Activated T-cell treated with anti-CD3 and anti-CD28 coated beads, Interleukin-2, amount 50 U/mL, for 72 hours (primary cell): ENCODE data around the gene RASSF10. TPM values are rescaled to one million over a fixed set of nuclear protein-coding genes. Genes with fewer than 3 reads are reported as not detected.

Experiments used
- ATAC-seq, 2 donors: fragments of 150-1000 bp; cut with Tn5 transposase; replicated peaks in 1 of 2; 2 replicates each; pipeline ENCODE4 v1.10.0; 2021; ENCODE audit warnings: moderate library complexity in 2 of 2, mild to moderate bottlenecking in 1 of 2
- DNase-seq, 2 donors: peaks; one replicate each; pipeline ENCODE4 v3.0.0; 2021 to 2022; ENCODE audit warnings: mixed read lengths in 1 of 2
- H3K27ac Mint-ChIP-seq: one replicate; pipeline ENCODE4 v1.8.0; 2022; ENCODE audit warnings: mild to moderate bottlenecking, moderate library complexity, mixed read lengths
- H3K27me3 Mint-ChIP-seq: one replicate; pipeline ENCODE4 v1.8.0; 2022; ENCODE audit warnings: low read depth, mixed read lengths
- H3K36me3 Mint-ChIP-seq, 2 donors: one replicate each; pipeline ENCODE4 v1.8.0; 2022; ENCODE audit warnings: mixed read lengths in 2 of 2, mild to moderate bottlenecking in 1 of 2; ENCODE audit not compliant: insufficient read depth in 2 of 2
- H3K4me1 Mint-ChIP-seq: one replicate; pipeline ENCODE4 v1.8.0; 2022; ENCODE audit warnings: low read depth, mixed read lengths
- H3K4me3 Mint-ChIP-seq, 2 donors: one replicate each; pipeline ENCODE4 v1.8.0; 2022; ENCODE audit warnings: mild to moderate bottlenecking in 2 of 2, mixed read lengths in 2 of 2, moderate library complexity in 2 of 2
- H3K9me3 Mint-ChIP-seq, 2 donors: one replicate each; pipeline ENCODE4 v1.8.0; 2022; ENCODE audit warnings: mixed read lengths in 2 of 2
- total RNA-seq, 2 donors: library from RNA; stranded (reverse); gene quantifications; one replicate each; pipeline ENCODE4 v1.2.3, GENCODE V29; 2022

RASSF10 gene
- total RNA-seq, 2 donors from 2014 or later = 0.09 TPM; not detected in 1

- H3K4me3 Mint-ChIP-seq = no peak overlapping the region
- DNase-seq (no peak), ATAC-seq (no peak)
- H3K27ac Mint-ChIP-seq = no peak overlapping the region
- peaks cover 42% of the 10 kb centered on the region for H3K27me3 Mint-ChIP-seq
- no peaks in the 10 kb centered on the region for H3K4me1 Mint-ChIP-seq
- H3K36me3 Mint-ChIP-seq = peaks cover 0 to 2% of the 10 kb centered on the region in 2 donors
- H3K9me3 Mint-ChIP-seq = no peaks in the 10 kb centered on the region
These were observed 10.8 kb upstream of the RASSF10 start for GRCh38 chr11:12998336-12998735.

DNA sequence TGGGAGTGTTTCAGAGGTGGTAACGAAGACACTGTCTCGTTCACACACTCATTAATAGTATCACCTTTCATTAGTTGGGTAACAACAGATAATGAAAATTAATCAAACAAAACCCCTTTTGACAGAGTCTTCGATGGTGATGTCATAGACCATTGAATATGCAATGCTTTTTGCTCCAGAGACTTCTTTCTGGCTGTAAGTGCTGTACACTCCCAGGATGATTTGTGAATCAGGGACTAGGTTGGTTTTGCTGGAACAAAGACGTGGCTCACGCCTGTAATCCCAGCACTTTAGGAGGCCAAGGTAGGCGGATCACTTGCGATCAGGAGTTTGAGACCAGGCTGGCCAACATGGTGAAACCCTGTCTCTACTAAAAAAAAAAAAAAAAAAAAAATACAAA lies 9.5 kb upstream of the RASSF10 start:
- no peak overlapping the region for H3K27ac Mint-ChIP-seq
- no peaks in the 10 kb centered on the region for H3K4me1 Mint-ChIP-seq
- H3K4me3 Mint-ChIP-seq = no peak overlapping the region
- H3K9me3 Mint-ChIP-seq = no peaks in the 10 kb centered on the region
- DNase-seq = no peak
- ATAC-seq = no peak
- H3K36me3 Mint-ChIP-seq = peaks cover 0 to 2% of the 10 kb centered on the region in 2 donors
- peaks cover 37% of the 10 kb centered on the region for H3K27me3 Mint-ChIP-seq

- ATAC-seq (no peak), DNase-seq (no peak)
- Mint-ChIP-seq H3K4me1 (no peaks in the 10 kb centered on the region), H3K4me3 (no peak overlapping the region), H3K27me3 (peaks cover 37% of the 10 kb centered on the region), H3K27ac (no peak overlapping the region), H3K36me3 (peaks cover 0 to 2% of the 10 kb centered on the region in 2 donors), H3K9me3 (no peaks in the 10 kb centered on the region)
These were observed 9.0 kb upstream of the RASSF10 start for GRCh38 chr11:13000116-13000515.

GRCh38 chr11:13000721-13001120 lies 8.4 kb upstream of the RASSF10 start:
- Mint-ChIP-seq H3K4me3 (no peak overlapping the region), H3K36me3 (peaks cover 0 to 2% of the 10 kb centered on the region in 2 donors), H3K27me3 (peaks cover 40% of the 10 kb centered on the region), H3K27ac (no peak overlapping the region), H3K9me3 (no peaks in the 10 kb centered on the region), H3K4me1 (no peaks in the 10 kb centered on the region)
- DNase-seq = no peak
- ATAC-seq = no peak

GRCh38 chr11:13003736-13004493 lies 5.2 kb upstream of the RASSF10 start:
- H3K4me3 Mint-ChIP-seq = no peak overlapping the region
- H3K36me3 Mint-ChIP-seq = no peaks in the 10 kb centered on the region
- H3K9me3 Mint-ChIP-seq = no peaks in the 10 kb centered on the region
- ATAC-seq = no peak
- no peaks in the 10 kb centered on the region for H3K4me1 Mint-ChIP-seq
- DNase-seq = no peak
- peaks cover 46% of the 10 kb centered on the region for H3K27me3 Mint-ChIP-seq
- no peak overlapping the region for H3K27ac Mint-ChIP-seq

DNA sequence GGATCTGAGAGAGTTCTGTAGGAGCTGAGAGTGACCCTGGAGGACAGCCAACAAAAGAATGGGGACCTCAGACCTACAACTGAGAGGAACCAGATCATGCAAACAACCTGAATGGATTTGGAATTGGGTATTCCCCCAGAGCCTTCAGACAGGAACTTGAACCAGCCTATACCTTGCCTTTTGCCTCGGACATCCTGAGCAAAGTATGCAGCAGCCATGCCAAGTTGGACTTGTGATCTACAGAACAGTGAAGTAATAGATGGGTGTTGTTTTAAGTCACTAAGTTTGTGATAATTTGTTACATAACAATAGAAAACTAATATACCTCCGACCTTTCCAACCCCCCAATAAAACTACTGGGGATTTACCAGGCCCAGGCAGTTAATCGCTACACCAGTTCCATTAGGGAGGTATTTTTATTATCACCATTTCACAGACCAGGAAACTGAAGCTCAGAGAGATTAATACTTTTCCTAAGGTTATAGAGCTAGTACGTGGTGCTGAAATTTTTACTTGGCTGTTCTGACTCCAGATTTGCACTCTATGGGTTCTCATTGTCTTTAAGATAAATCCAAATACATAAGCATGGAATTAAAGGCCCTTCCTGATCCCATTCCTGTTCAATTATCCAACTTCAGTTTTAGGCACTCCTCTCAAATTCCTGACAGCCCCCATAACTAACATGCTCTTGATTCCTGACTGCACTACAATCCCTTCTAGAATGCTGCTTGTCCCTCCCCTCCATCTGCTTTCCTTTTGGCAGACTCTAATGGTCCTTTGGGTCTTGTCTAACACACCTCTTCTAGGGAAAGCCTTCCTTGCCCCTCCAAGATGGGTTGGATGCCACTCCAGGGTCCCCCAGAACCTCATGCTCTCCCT lies 1.7 kb upstream of the RASSF10 start:
- no peak overlapping the region for H3K4me3 Mint-ChIP-seq
- no peak for DNase-seq
- H3K36me3 Mint-ChIP-seq = no peaks in the 10 kb centered on the region
- no peak for ATAC-seq
- H3K27ac Mint-ChIP-seq = no peak overlapping the region
- no peaks in the 10 kb centered on the region for H3K9me3 Mint-ChIP-seq
- peaks cover 49% of the 10 kb centered on the region for H3K27me3 Mint-ChIP-seq
- no peaks in the 10 kb centered on the region for H3K4me1 Mint-ChIP-seq

DNA sequence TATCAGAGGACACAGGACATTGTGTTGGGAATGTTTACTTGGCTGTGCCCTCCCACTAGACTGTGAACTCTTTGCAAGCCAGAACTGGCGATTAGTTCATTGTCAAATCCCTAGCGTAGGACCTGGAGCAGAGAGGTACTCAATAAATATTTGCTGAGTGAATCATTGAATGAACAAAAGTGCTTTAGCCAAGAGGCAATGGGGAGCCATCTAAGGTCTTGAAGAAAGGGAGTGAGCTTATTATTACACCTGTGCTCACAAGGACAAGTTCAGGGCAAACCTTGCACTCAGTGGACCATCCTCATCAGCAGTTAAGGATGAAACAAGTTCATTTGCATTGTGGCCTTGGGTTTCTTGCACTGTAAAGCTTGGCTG lies 1.1 kb upstream of the RASSF10 start:
- Mint-ChIP-seq H3K4me3 (no peak overlapping the region), H3K9me3 (no peaks in the 10 kb centered on the region), H3K27me3 (peaks cover 51% of the 10 kb centered on the region), H3K36me3 (no peaks in the 10 kb centered on the region), H3K4me1 (no peaks in the 10 kb centered on the region), H3K27ac (no peak overlapping the region)
- DNase-seq (no peak), ATAC-seq (no peak)

DNA sequence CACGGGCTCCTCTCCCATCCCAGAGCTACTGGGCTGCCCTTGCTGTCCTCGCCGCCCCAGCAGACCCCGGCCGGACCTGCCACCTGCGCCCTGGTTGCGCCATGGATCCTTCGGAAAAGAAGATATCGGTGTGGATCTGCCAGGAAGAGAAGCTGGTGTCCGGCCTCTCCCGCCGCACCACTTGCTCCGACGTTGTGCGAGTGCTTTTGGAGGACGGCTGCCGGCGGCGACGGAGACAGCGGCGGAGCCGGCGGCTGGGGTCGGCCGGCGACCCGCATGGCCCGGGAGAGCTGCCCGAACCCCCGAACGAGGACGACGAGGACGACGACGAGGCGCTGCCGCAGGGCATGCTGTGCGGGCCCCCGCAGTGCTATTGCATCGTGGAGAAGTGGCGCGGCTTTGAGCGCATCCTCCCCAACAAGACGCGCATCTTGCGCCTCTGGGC lies 382 bp downstream of the RASSF10 start:
- H3K9me3 Mint-ChIP-seq = no peaks in the 10 kb centered on the region
- H3K27me3 Mint-ChIP-seq = peaks cover 65% of the 10 kb centered on the region
- ATAC-seq (peak in 1 of 2 donors; percentile 19), DNase-seq (no peak)
- no peak overlapping the region for H3K4me3 Mint-ChIP-seq
- no peak overlapping the region for H3K27ac Mint-ChIP-seq
- H3K4me1 Mint-ChIP-seq = no peaks in the 10 kb centered on the region
- no peaks in the 10 kb centered on the region for H3K36me3 Mint-ChIP-seq

- H3K27me3 Mint-ChIP-seq = peaks cover 71% of the 10 kb centered on the region
- no peaks in the 10 kb centered on the region for H3K36me3 Mint-ChIP-seq
- no peaks in the 10 kb centered on the region for H3K9me3 Mint-ChIP-seq
- no peak overlapping the region for H3K27ac Mint-ChIP-seq
- H3K4me1 Mint-ChIP-seq = no peaks in the 10 kb centered on the region
- no peak overlapping the region for H3K4me3 Mint-ChIP-seq
- DNase-seq (no peak), ATAC-seq (peak; percentile 13 to 34)
These were observed 1.0 kb downstream of the RASSF10 start for GRCh38 chr11:13009921-13010748.

- ATAC-seq (no peak), DNase-seq (no peak)
- Mint-ChIP-seq H3K4me3 (no peak overlapping the region), H3K27ac (no peak overlapping the region), H3K27me3 (peaks cover 68% of the 10 kb centered on the region), H3K9me3 (no peaks in the 10 kb centered on the region), H3K4me1 (no peaks in the 10 kb centered on the region), H3K36me3 (no peaks in the 10 kb centered on the region)
These were observed 1.8 kb downstream of the RASSF10 start for GRCh38 chr11:13010749-13011465.

- H3K4me1 Mint-ChIP-seq = no peaks in the 10 kb centered on the region
- no peaks in the 10 kb centered on the region for H3K36me3 Mint-ChIP-seq
- H3K9me3 Mint-ChIP-seq = peaks cover 0 to 2% of the 10 kb centered on the region in 2 donors
- ATAC-seq = no peak
- no peak overlapping the region for H3K4me3 Mint-ChIP-seq
- H3K27me3 Mint-ChIP-seq = peaks cover 68% of the 10 kb centered on the region
- no peak overlapping the region for H3K27ac Mint-ChIP-seq
- DNase-seq = no peak
These were observed 2.4 kb downstream of the RASSF10 start for GRCh38 chr11:13011466-13012055.

GRCh38 chr11:13012056-13012661 lies 3.0 kb downstream of the RASSF10 start:
- DNase-seq = no peak
- Mint-ChIP-seq H3K27ac (no peak overlapping the region), H3K4me3 (no peak overlapping the region), H3K4me1 (no peaks in the 10 kb centered on the region), H3K9me3 (peaks cover 0 to 2% of the 10 kb centered on the region in 2 donors), H3K36me3 (no peaks in the 10 kb centered on the region), H3K27me3 (peaks cover 66% of the 10 kb centered on the region)
- ATAC-seq = no peak
